Panc1 (cell line): ENCODE data around the gene CABLES2. TPM values are rescaled to one million over a fixed set of nuclear protein-coding genes. Genes with fewer than 3 reads are reported as not detected.

Experiments
- ATAC-seq: fragments of 200-7000 bp; cut with Tn5 transposase; 2 replicates; pipeline ENCODE4 v1.9.1; 2020; ENCODE audit warnings: mild to moderate bottlenecking, moderate library complexity
- BruUV-seq: library from RNA; stranded (reverse); fragments of 400-500 nt; replicated peaks from 2 replicates; lab custom pipeline; 2021; lab: Mats Ljungman, UMichigan
- CTCF ChIA-PET: fragments of 300-600 bp; sonication (Branson Sonifier 250); formaldehyde crosslinking; loops from one replicate; lab custom pipeline; 2022; ENCODE audit warnings: antibody characterized with exemption; lab: Charles Lee
- POLR2A ChIA-PET: fragments of 300-600 bp; sonication (Branson Sonifier 250); formaldehyde crosslinking; loops from one replicate; lab custom pipeline; 2022; ENCODE audit warnings: antibody characterized with exemption; lab: Charles Lee
- DNase-seq: peaks from one replicate; pipeline ENCODE4 v3.0.0-alpha.2; 2010; ENCODE audit warnings: low read depth, low spot score
- H3K27ac ChIP-seq: 2 replicates; pipeline ENCODE4 v1.5.1; 2011; ENCODE audit warnings: mild to moderate bottlenecking, low read length, inconsistent platforms
- H3K27me3 ChIP-seq: fragments of 200-500 bp; sonication (Bioruptor generic); 2 replicates; pipeline ENCODE4 v1.6.0; 2014; ENCODE audit warnings: low read length, inconsistent platforms; ENCODE audit not compliant: control insufficient read depth, insufficient read depth
- H3K36me3 ChIP-seq: fragments of 200-500 bp; sonication (Bioruptor generic); 2 replicates; pipeline ENCODE4 v1.5.1; 2014; ENCODE audit warnings: inconsistent platforms, mild to moderate bottlenecking, low read length, moderate library complexity; ENCODE audit not compliant: control insufficient read depth, insufficient read depth
- H3K4me1 ChIP-seq: 2 replicates; pipeline ENCODE4 v1.5.1; 2011; ENCODE audit warnings: inconsistent platforms, mild to moderate bottlenecking, low read length, moderate library complexity; ENCODE audit not compliant: control insufficient read depth, insufficient read depth
- H3K4me3 ChIP-seq, 2 experiments: 2 replicates each; pipeline ENCODE4 v1.5.1; 2011 to 2012; ENCODE audit warnings: low read depth in 2 of 2, low read length in 2 of 2, mild to moderate bottlenecking in 2 of 2, inconsistent platforms in 1 of 2, moderate library complexity in 1 of 2
- H3K9me3 ChIP-seq: fragments of 200-500 bp; sonication (Bioruptor generic); 2 replicates; pipeline ENCODE4 v1.5.1; 2014; ENCODE audit warnings: low read depth, mild to moderate bottlenecking, inconsistent platforms, low read length, moderate library complexity; ENCODE audit not compliant: control insufficient read depth, insufficient read depth
- CTCF ChIP-seq: fragments of 450-650 bp; IDR thresholded peaks from 2 replicates; pipeline ENCODE4 v1.5.1; 2017; ENCODE audit warnings: mild to moderate bottlenecking
- POLR2AphosphoS5 ChIP-seq: IDR thresholded peaks from 2 replicates; pipeline ENCODE4 v1.6.1; 2012; ENCODE audit warnings: mild to moderate bottlenecking, low read depth, low read length, moderate library complexity
- REST ChIP-seq, 2 experiments: IDR thresholded peaks; 2 replicates each; pipeline ENCODE4 v1.6.1; 2011 to 2012; ENCODE audit warnings: low read depth in 2 of 2, control low read depth in 1 of 2, low read length in 1 of 2, mild to moderate bottlenecking in 1 of 2, moderate library complexity in 1 of 2; ENCODE audit not compliant: insufficient read depth in 1 of 2
- SIN3A ChIP-seq: IDR thresholded peaks from 2 replicates; pipeline ENCODE4 v1.6.1; 2012; ENCODE audit warnings: low read depth, mild to moderate bottlenecking, low read length, moderate library complexity, borderline replicate concordance; ENCODE audit not compliant: insufficient read depth
- TCF7L2 ChIP-seq: IDR thresholded peaks from 2 replicates; pipeline ENCODE4 v1.6.1; 2011; ENCODE audit warnings: mild to moderate bottlenecking, low read depth, low read length, inconsistent platforms
- in situ Hi-C: cut with HindIII; loops from 2 replicates; pipeline ENCODE4 v1.10.0; 2016; ENCODE audit warnings: low sequenced_read_pairs, low pct_unique_long_range_greater_than_20kb
- intact Hi-C: fragments of 100-400 bp; cut with micrococcal nuclease; formaldehyde crosslinking; loops from one replicate; pipeline ENCODE4 v1.10.0; 2022; ENCODE audit not compliant: unreplicated experiment
- total RNA-seq: library from RNA; stranded (reverse); gene quantifications from one replicate; pipeline ENCODE4 v1.2.1, GENCODE V29; 2021; ENCODE audit not compliant: unreplicated experiment

The CABLES2 gene
- total RNA-seq, 1 experiment from 2014 or later, result 9.8 TPM

GRCh38 chr20:62448788-62449187 lies 41.7 kb upstream of the CABLES2 start:
- intact Hi-C loops (no loop called here), in situ Hi-C loops (no loop called here)
- Histone ChIP-seq H3K27me3 (no peaks in the 10 kb centered on the region), H3K27ac (no peak overlapping the region), H3K4me3 (no peak overlapping the region), H3K36me3 (no peaks in the 10 kb centered on the region), H3K9me3 (no peaks in the 10 kb centered on the region), H3K4me1 (peaks cover 2% of the 10 kb centered on the region; the same call in 1 of the 2 replicates)
- TF ChIP-seq POLR2AphosphoS5, result no peak
- TF ChIP-seq REST (IDR thresholded peaks at IDR 0.05; ENCODE audit: insufficient read depth in 1 of 2, low read depth in 2 of 2, low read length in 1 of 2), result no peak
- no peak for TF ChIP-seq TCF7L2
- no peak for TF ChIP-seq SIN3A
- no peak for TF ChIP-seq CTCF
- ChIA-PET POLR2A (no interaction called here), CTCF (no interaction called here)
- no peak for ATAC-seq
- no TSS peak for BruUV-seq
- DNase-seq, result no peak

DNA sequence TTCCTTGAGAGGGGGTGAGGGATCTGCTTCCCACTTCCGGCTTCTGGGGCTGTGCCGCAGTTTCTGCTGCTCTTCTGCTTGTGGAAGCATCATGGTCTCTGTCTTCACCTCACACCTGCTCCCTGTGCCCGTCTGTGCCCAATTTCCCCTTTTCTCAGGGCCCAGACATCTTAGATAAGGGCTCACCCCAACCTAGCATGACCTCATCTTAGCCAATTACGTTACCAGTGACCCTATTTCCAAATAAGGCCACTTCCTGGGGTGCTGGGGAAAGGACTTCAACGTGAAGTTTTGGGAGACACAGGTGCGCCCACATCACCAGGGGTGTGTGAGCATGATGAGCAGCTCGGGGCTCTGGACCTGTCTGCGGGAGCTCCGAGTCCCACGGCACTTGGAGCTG lies 41.0 kb upstream of the CABLES2 start:
- H3K4me3 ChIP-seq, result no peak overlapping the region
- in situ Hi-C loops (no loop called here), intact Hi-C loops (no loop called here)
- no peak overlapping the region for H3K27ac ChIP-seq
- BruUV-seq, result no TSS peak
- no peak for TF ChIP-seq TCF7L2
- TF ChIP-seq CTCF, result no peak
- TF ChIP-seq SIN3A, result no peak
- no peak for TF ChIP-seq POLR2AphosphoS5
- TF ChIP-seq REST (IDR thresholded peaks at IDR 0.05; ENCODE audit: insufficient read depth in 1 of 2, low read depth in 2 of 2, low read length in 1 of 2), result no peak
- no peak for ATAC-seq
- ChIA-PET CTCF (no interaction called here), POLR2A (no interaction called here)
- no peaks in the 10 kb centered on the region for H3K36me3 ChIP-seq
- H3K9me3 ChIP-seq, result no peaks in the 10 kb centered on the region
- peaks cover 2% of the 10 kb centered on the region; the same call in 1 of the 2 replicates for H3K4me1 ChIP-seq
- H3K27me3 ChIP-seq, result no peaks in the 10 kb centered on the region
- DNase-seq, result no peak
